ENCODE measurements around the gene ARHGAP23. TPM values are rescaled to one million over a fixed set of nuclear protein-coding genes. Genes with fewer than 3 reads are reported as not detected.
A peak's percentile ranks its signal among the peaks of the same experiment; 100 is the strongest.

Gene ARHGAP23
- total and polyA plus RNA-seq, 4 experiments from 2014 or later = 0.04 to 0.23 TPM; not detected in 2

GRCh38 chr17:38427160-38427949 is 909 bp upstream of the ARHGAP23 start:
- Histone ChIP-seq H3K4me3 (ENCODE audit: low read length in 2 of 2) (peak overlapping the region in 1 of 2 donors; percentile 41), H3K4me1 (ENCODE audit: insufficient read depth, low read length) (peaks cover 10% of the 10 kb centered on the region), H3K36me3 (ENCODE audit: insufficient read depth, low read length) (no peaks in the 10 kb centered on the region), H3K9me3 (ENCODE audit: control insufficient read depth in 1 of 2, low read length in 2 of 2) (no peaks in the 10 kb centered on the region), H3K27ac (ENCODE audit: low read depth, low read length) (no peak overlapping the region), H3K27me3 (ENCODE audit: insufficient read depth, low read length) (peaks cover 5% of the 10 kb centered on the region)
- peak overlapping the region; percentile 33 to 83 (median 77) for H3K4me3 Mint-ChIP-seq
- ChIA-PET CTCF (ENCODE audit: partially characterized antibody) (interaction anchor here (0.8 to 1.5 kb wide), 3 partner anchors 13 to 240 kb away, joined by 3 read pairs; no protein-coding TSS in a partner anchor), POLR2A (ENCODE audit: partially characterized antibody) (no interaction called here)
- no peaks in the 10 kb centered on the region for H3K9me3 Mint-ChIP-seq
- peak overlapping the region in 6 of 7 donors; percentile 9 to 89 (median 42) for H3K27ac Mint-ChIP-seq
- peaks cover 4 to 12% (median 7%) of the 10 kb centered on the region in 4 donors for H3K4me1 Mint-ChIP-seq
- intact Hi-C loops (cut with micrococcal nuclease) = no loop called here
- DNase-seq = no peak
- no peaks in the 10 kb centered on the region for H3K36me3 Mint-ChIP-seq
- peaks cover 18 to 24% of the 10 kb centered on the region in 2 donors for H3K27me3 Mint-ChIP-seq

GRCh38 chr17:38428643-38429371 is 543 bp downstream of the ARHGAP23 start:
- no peak for DNase-seq
- no peak overlapping the region for H3K27ac Mint-ChIP-seq
- peaks cover 4 to 8% (median 6%) of the 10 kb centered on the region in 4 donors for H3K4me1 Mint-ChIP-seq
- POLR2A ChIA-PET (ENCODE audit: partially characterized antibody) = no interaction called here
- H3K4me1 ChIP-seq (ENCODE audit: insufficient read depth, low read length) = peaks cover 10% of the 10 kb centered on the region
- no peaks in the 10 kb centered on the region for H3K36me3 ChIP-seq (ENCODE audit: insufficient read depth, low read length)
- H3K9me3 ChIP-seq (ENCODE audit: control insufficient read depth in 1 of 2, low read length in 2 of 2) = no peaks in the 10 kb centered on the region
- intact Hi-C loops (cut with micrococcal nuclease) = no loop called here
- H3K27me3 Mint-ChIP-seq = peaks cover 12 to 19% of the 10 kb centered on the region in 2 donors
- H3K36me3 Mint-ChIP-seq = no peaks in the 10 kb centered on the region
- peak overlapping the region in 1 of 2 donors; percentile 27 for H3K4me3 ChIP-seq (ENCODE audit: low read length in 2 of 2)
- CTCF ChIA-PET (ENCODE audit: partially characterized antibody) = interaction anchor here (0.9 to 1.0 kb wide), 2 partner anchors 15 to 79 kb away, joined by 3 read pairs; no protein-coding TSS in a partner anchor
- H3K27ac ChIP-seq (ENCODE audit: low read depth, low read length) = no peak overlapping the region
- H3K27me3 ChIP-seq (ENCODE audit: insufficient read depth, low read length) = no peaks in the 10 kb centered on the region
- peak overlapping the region in 5 of 8 donors; percentile 26 to 77 (median 71) for H3K4me3 Mint-ChIP-seq
- H3K9me3 Mint-ChIP-seq = no peaks in the 10 kb centered on the region

GRCh38 chr17:38429476-38430100 is 1.3 kb downstream of the ARHGAP23 start:
- H3K36me3 ChIP-seq (ENCODE audit: insufficient read depth, low read length) = no peaks in the 10 kb centered on the region
- H3K36me3 Mint-ChIP-seq = no peaks in the 10 kb centered on the region
- DNase-seq = no peak
- H3K9me3 Mint-ChIP-seq = no peaks in the 10 kb centered on the region
- peak overlapping the region in 3 of 7 donors; percentile 37 to 65 (median 59) for H3K27ac Mint-ChIP-seq
- H3K27me3 Mint-ChIP-seq = peaks cover 9 to 12% of the 10 kb centered on the region in 2 donors
- H3K4me1 Mint-ChIP-seq = peaks cover 4 to 6% (median 6%) of the 10 kb centered on the region in 4 donors
- peak overlapping the region in 7 of 8 donors; percentile 51 to 77 (median 71) for H3K4me3 Mint-ChIP-seq
- H3K9me3 ChIP-seq (ENCODE audit: control insufficient read depth in 1 of 2, low read length in 2 of 2) = no peaks in the 10 kb centered on the region
- no peak overlapping the region for H3K4me3 ChIP-seq (ENCODE audit: low read length in 2 of 2)
- no peaks in the 10 kb centered on the region for H3K27me3 ChIP-seq (ENCODE audit: insufficient read depth, low read length)
- no peak overlapping the region for H3K27ac ChIP-seq (ENCODE audit: low read depth, low read length)
- intact Hi-C loops (cut with micrococcal nuclease) = no loop called here
- POLR2A ChIA-PET (ENCODE audit: partially characterized antibody) = no interaction called here
- CTCF ChIA-PET (ENCODE audit: partially characterized antibody) = no interaction called here
- H3K4me1 ChIP-seq (ENCODE audit: insufficient read depth, low read length) = peaks cover 10% of the 10 kb centered on the region

- no peaks in the 10 kb centered on the region for H3K9me3 ChIP-seq (ENCODE audit: control insufficient read depth in 1 of 2, low read length in 2 of 2)
- H3K27me3 Mint-ChIP-seq = peaks cover 5 to 7% of the 10 kb centered on the region in 2 donors
- no peak overlapping the region for H3K4me3 ChIP-seq (ENCODE audit: low read length in 2 of 2)
- intact Hi-C loops (cut with micrococcal nuclease) = no loop called here
- no peaks in the 10 kb centered on the region for H3K27me3 ChIP-seq (ENCODE audit: insufficient read depth, low read length)
- H3K9me3 Mint-ChIP-seq = no peaks in the 10 kb centered on the region
- POLR2A ChIA-PET (ENCODE audit: partially characterized antibody) = no interaction called here
- H3K36me3 Mint-ChIP-seq = no peaks in the 10 kb centered on the region
- DNase-seq = no peak
- H3K4me1 ChIP-seq (ENCODE audit: insufficient read depth, low read length) = peaks cover 10% of the 10 kb centered on the region
- peak overlapping the region in 3 of 7 donors; percentile 8 to 44 (median 10) for H3K27ac Mint-ChIP-seq
- CTCF ChIA-PET (ENCODE audit: partially characterized antibody) = no interaction called here
- peak overlapping the region in 5 of 8 donors; percentile 49 to 77 (median 62) for H3K4me3 Mint-ChIP-seq
- H3K27ac ChIP-seq (ENCODE audit: low read depth, low read length) = no peak overlapping the region
- peaks cover 4 to 6% (median 6%) of the 10 kb centered on the region in 4 donors for H3K4me1 Mint-ChIP-seq
- no peaks in the 10 kb centered on the region for H3K36me3 ChIP-seq (ENCODE audit: insufficient read depth, low read length)
These were observed 2.1 kb downstream of the ARHGAP23 start for GRCh38 chr17:38430316-38430715.

DNA sequence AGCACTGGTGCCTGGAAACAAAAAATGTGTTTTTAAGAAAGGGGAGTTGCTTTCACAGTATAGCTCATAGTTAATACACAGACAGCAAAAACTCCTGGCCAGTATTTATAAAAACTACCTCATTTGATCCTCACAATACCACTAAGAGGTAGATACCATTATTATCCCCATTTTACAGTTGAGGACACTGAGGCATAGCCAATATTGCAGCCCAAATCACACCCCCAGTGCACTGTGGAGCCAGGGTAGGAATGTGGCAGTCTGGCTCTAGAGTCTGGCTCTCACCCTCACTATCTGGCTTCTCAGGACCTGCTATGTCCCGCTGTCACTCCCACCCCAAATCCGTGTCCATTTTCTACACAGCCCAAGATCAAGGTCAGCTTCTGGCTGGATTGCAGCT is 2.6 kb downstream of the ARHGAP23 start:
- H3K4me1 Mint-ChIP-seq = peaks cover 4 to 6% (median 6%) of the 10 kb centered on the region in 4 donors
- ChIA-PET POLR2A (ENCODE audit: partially characterized antibody) (no interaction called here), CTCF (ENCODE audit: partially characterized antibody) (no interaction called here)
- no peaks in the 10 kb centered on the region for H3K36me3 Mint-ChIP-seq
- H3K4me3 Mint-ChIP-seq = peak overlapping the region in 1 of 8 donors; percentile 66
- H3K27me3 Mint-ChIP-seq = peaks cover 2 to 5% of the 10 kb centered on the region in 2 donors
- H3K4me3 ChIP-seq (ENCODE audit: low read length in 2 of 2) = no peak overlapping the region
- DNase-seq = no peak
- H3K27ac Mint-ChIP-seq = no peak overlapping the region
- H3K27ac ChIP-seq (ENCODE audit: low read depth, low read length) = no peak overlapping the region
- no peaks in the 10 kb centered on the region for H3K27me3 ChIP-seq (ENCODE audit: insufficient read depth, low read length)
- no peaks in the 10 kb centered on the region for H3K9me3 ChIP-seq (ENCODE audit: control insufficient read depth in 1 of 2, low read length in 2 of 2)
- H3K36me3 ChIP-seq (ENCODE audit: insufficient read depth, low read length) = no peaks in the 10 kb centered on the region
- no peaks in the 10 kb centered on the region for H3K9me3 Mint-ChIP-seq
- intact Hi-C loops (cut with micrococcal nuclease) = no loop called here
- H3K4me1 ChIP-seq (ENCODE audit: insufficient read depth, low read length) = peaks cover 10% of the 10 kb centered on the region

DNA sequence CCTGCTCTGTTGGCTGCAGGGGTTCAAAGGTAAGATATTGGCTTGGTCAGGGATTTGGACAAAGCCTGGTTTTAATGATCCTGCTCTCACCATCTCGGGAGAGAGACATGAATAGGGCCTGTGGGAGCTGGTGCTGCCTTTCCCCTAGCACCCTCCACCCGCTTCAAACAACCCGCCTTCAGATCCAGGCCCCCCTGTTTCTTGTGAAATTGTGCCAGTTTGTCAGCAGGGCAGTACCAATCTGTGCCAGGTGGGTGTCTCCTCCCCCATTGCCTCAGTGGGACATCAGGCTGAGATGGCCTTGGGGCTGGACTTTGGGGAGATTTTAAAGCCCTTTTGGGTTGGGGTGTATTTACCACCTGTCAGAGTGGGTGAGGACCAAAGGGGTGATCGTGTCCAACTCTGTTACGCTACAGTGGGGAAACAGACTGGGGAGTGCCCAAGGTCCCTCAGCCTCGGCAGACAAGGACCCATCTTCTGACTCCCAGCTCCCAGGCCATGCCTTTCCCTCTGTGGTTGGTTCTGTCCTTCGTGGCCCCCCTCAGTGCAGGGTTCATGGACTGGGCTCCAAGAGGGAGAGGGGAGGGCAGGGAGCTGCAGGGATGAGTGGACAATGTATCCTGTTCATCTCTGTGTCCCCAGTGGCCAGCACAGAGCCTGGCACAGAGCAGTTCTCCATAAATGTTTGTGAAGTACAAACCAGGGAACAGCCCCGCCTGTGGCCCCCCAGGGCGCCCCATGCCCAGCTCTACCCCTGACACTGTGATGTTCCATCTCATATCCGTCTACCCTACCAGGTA is 3.3 kb downstream of the ARHGAP23 start:
- H3K9me3 ChIP-seq (ENCODE audit: control insufficient read depth in 1 of 2, low read length in 2 of 2) = no peaks in the 10 kb centered on the region
- Mint-ChIP-seq H3K27me3 (peaks cover 2 to 5% of the 10 kb centered on the region in 2 donors), H3K27ac (no peak overlapping the region), H3K36me3 (no peaks in the 10 kb centered on the region), H3K4me1 (peaks cover 4 to 6% (median 6%) of the 10 kb centered on the region in 4 donors), H3K4me3 (no peak overlapping the region), H3K9me3 (no peaks in the 10 kb centered on the region)
- intact Hi-C loops (cut with micrococcal nuclease) = no loop called here
- DNase-seq = no peak
- no peak overlapping the region for H3K4me3 ChIP-seq (ENCODE audit: low read length in 2 of 2)
- H3K27ac ChIP-seq (ENCODE audit: low read depth, low read length) = no peak overlapping the region
- H3K27me3 ChIP-seq (ENCODE audit: insufficient read depth, low read length) = no peaks in the 10 kb centered on the region
- ChIA-PET POLR2A (ENCODE audit: partially characterized antibody) (no interaction called here), CTCF (ENCODE audit: partially characterized antibody) (interaction anchor here (1.3 to 1.5 kb wide), 2 partner anchors 14 to 82 kb away, joined by 3 to 4 read pairs; no protein-coding TSS in a partner anchor)
- no peaks in the 10 kb centered on the region for H3K36me3 ChIP-seq (ENCODE audit: insufficient read depth, low read length)
- H3K4me1 ChIP-seq (ENCODE audit: insufficient read depth, low read length) = peaks cover 10% of the 10 kb centered on the region
